Anterior cingulate cortex (tissue), 58 donors: ENCODE measurements around the gene CPTP.
A peak's percentile ranks its signal among the peaks of the same experiment; 100 is the strongest.

Source experiments
- DNase-seq, 58 donors: peaks; one replicate each; lab custom pipeline; 2025; lab: John Stamatoyannopoulos, UW

Gene CPTP

DNA sequence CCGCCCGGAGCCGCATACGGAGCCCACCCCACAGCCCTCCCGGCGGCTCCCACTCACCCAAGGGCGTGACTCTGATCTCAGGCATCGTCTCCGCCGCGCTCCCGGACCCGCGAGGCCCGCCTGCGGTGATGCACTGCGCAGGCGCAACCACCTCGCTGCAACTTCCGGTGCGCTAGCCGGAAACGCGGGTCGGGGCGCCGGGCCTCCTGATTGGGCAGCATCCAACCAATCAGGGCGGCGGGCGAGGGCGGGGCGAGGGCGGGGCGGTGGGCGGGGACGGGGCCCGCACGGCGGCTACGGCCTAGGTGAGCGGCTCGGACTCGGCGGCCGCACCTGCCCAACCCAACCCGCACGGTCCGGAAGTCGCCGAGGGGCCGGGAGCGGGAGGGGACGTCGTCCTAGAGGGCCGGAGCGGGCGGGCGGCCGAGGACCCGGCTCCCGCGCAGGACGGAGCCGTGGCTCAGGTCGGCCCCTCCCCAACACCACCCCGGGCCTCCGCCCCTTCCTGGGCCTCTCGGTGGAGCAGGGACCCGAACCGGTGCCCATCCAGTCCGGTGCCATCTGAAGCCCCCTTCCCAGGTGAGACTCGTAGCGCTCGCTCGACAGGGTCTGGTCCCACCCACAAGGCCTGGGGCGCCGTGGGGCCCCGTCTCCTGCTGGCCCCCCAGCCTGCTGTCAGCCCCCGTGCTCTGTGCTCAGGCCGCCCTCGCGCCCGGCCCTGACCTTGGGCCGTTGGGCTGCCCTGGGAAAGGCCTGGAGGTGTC lies at the start of gene CPTP, which contains the start of gene INTS11:
CPTP (plus strand) TSS at position 279 of the 764 bp plus-strand sequence. CDS start 2,109 bp downstream, outside the sequence.
INTS11 (minus strand) TSS at position 137 of the 764 bp plus-strand sequence; CDS start at position 85, 52 bp downstream.
- DNase-seq = peak in 57 of 58 donors; percentile 43 to 92 (median 87)

- DNase-seq = no peak
These were observed 49.6 kb upstream of the CPTP start for GRCh38 chr1:1274931-1275431.

- DNase-seq = no peak
These were observed 48.8 kb upstream of the CPTP start for GRCh38 chr1:1275836-1276235.

- no peak for DNase-seq
These were observed 46.0 kb upstream of the CPTP start for GRCh38 chr1:1278620-1279019.

DNA sequence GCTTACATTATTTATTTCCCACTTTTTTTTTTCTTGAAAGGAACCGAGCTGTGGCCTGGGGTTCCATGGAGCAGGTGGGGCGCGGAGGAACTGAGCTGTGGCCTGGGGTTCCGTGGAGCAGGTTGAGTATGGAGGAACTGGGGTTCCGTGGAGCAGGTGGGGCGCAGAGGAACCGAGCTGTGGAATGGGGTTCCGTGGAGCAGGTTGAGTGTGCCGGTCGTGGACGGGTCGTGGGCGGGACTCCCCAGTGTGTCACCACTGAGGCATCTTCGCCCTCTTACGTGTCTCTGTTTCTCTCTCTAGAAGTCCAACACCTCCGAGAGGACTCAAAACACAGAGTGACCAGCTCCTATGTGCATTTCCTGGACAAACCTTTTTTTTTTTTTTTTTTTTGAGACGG lies 45.6 kb upstream of the CPTP start:
- no peak for DNase-seq

- no peak for DNase-seq
These were observed 43.7 kb upstream of the CPTP start for GRCh38 chr1:1280782-1281481.

- peak in 1 of 58 donors; percentile 15 for DNase-seq
These were observed 42.9 kb upstream of the CPTP start for GRCh38 chr1:1281533-1282321.

DNA sequence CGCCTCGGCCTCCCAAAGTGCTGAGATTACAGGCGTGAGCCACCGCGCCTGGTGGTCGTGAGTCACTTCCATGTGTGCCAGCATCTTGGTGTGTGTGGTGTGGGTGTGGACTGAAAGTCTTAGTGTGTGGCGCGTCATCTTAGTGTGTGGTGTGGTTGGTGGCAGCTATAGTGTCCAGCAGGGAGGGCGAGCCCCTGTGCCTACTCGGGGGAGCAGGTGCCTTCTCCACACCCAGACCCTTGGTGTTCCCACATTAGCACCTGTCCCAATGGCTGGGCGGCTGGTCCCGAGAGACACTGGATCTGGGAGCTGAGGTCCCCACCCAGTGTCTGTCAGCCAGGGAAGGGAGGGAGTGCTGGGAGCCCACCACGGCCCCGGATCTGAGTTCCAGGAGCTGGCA lies 41.6 kb upstream of the CPTP start:
- DNase-seq = no peak

- no peak for DNase-seq
These were observed 40.8 kb upstream of the CPTP start for GRCh38 chr1:1283821-1284220.

GRCh38 chr1:1284221-1285101 lies 40.1 kb upstream of the CPTP start:
- no peak for DNase-seq

DNA sequence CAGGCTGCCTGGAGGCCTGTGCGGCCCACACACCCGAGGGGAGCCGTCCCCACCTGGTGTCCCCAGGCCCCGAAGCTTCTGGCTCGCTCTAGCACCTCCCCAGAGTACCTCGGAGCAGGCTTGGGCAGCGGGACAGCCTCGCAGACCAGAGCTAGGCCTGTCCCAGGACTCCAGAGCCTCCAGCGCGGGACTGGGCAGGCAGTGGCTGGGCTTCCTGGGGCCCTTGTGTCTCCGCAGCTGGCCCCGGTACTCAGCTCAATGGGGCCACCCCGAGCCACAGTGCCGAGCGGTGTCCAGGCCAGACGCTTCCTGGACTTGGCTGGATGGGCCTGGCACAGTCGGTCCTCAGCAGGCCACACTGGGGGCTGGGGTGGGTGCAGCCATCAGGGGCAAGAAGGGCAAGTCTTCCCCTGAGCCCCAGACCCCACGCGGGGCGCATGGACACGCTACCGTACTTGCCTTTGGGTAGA lies 39.5 kb upstream of the CPTP start:
- DNase-seq = no peak

GRCh38 chr1:1285611-1286311 lies 38.8 kb upstream of the CPTP start:
- DNase-seq = no peak

GRCh38 chr1:1286313-1287261 lies 38.0 kb upstream of the CPTP start:
- no peak for DNase-seq

- no peak for DNase-seq
These were observed 37.1 kb upstream of the CPTP start for GRCh38 chr1:1287288-1288110.

GRCh38 chr1:1290238-1290731 lies 34.3 kb upstream of the CPTP start:
- peak in 8 of 58 donors; percentile 9 to 52 (median 32) for DNase-seq

DNA sequence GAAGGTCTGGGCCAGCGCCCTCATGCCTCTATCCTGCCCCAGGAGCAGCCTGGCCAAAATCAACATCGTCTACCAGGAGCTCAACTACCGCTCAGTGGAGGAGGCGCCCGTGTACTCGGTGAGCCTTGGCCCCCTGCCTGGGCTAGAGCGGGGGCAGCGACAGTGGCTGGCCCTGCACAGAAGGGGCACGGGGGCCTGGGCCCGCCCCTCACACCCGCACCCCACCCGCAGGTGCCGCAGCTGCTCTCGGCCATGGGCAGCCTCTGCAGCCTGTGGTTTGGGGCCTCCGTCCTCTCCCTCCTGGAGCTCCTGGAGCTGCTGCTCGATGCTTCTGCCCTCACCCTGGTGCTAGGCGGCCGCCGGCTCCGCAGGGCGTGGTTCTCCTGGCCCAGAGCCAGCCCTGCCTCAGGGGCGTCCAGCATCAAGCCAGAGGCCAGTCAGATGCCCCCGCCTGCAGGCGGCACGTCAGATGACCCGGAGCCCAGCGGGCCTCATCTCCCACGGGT lies 33.5 kb upstream of the CPTP start:
- peak in 1 of 58 donors; percentile 30 for DNase-seq
